WI38 (cell line): ENCODE measurements around the gene ZNF792.
"Not testable (repeated sequence)": the region's sequence is repeated elsewhere in the genome, so short reads cannot be mapped to it uniquely, and the experiment has no call there.

Experiments used
- H3K4me3 ChIP-seq: 2 replicates; pipeline ENCODE4 v1.5.1; 2011; ENCODE audit warnings: low read depth, mild to moderate bottlenecking, control low read depth, low read length
- TF ChIP-seq, protein P1 (sequence below): IDR thresholded peaks from 2 replicates; pipeline ENCODE4 v1.5.1; 2012; ENCODE audit warnings: low read depth, mild to moderate bottlenecking, control low read depth, low read length

The ZNF792 gene

GRCh38 chr19:34994286-34994642, 30.2 kb upstream of the ZNF792 start:
- TF ChIP-seq, protein P1, sequence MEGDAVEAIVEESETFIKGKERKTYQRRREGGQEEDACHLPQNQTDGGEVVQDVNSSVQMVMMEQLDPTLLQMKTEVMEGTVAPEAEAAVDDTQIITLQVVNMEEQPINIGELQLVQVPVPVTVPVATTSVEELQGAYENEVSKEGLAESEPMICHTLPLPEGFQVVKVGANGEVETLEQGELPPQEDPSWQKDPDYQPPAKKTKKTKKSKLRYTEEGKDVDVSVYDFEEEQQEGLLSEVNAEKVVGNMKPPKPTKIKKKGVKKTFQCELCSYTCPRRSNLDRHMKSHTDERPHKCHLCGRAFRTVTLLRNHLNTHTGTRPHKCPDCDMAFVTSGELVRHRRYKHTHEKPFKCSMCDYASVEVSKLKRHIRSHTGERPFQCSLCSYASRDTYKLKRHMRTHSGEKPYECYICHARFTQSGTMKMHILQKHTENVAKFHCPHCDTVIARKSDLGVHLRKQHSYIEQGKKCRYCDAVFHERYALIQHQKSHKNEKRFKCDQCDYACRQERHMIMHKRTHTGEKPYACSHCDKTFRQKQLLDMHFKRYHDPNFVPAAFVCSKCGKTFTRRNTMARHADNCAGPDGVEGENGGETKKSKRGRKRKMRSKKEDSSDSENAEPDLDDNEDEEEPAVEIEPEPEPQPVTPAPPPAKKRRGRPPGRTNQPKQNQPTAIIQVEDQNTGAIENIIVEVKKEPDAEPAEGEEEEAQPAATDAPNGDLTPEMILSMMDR, result no peak
- H3K4me3 ChIP-seq, result no peak overlapping the region

DNA sequence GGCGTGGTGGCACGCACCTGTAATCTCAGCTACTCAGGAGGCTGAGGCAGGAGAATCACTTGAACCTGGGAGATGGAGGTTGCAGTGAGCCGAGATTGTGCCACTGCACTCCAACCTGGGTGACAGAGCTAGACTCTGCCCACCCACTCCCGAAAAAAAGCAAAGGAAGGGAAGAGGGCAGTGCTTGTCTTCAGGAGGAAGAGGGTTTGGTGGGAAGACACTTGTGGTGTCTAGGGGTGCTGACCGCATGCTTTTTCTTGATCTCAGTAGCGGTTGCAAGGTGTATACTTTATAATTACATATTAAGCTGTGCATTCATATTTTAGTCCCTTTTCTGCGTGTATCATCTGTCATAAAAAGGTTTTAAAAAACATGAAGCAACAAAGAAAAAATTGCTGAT, 28.6 kb upstream of the ZNF792 start:
- not testable (repeated sequence) for H3K4me3 ChIP-seq

GRCh38 chr19:34991542-34992333, 27.7 kb upstream of the ZNF792 start:
- no peak overlapping the region for H3K4me3 ChIP-seq
- TF ChIP-seq, protein P1, result no peak

GRCh38 chr19:34990578-34991192, 26.7 kb upstream of the ZNF792 start:
- TF ChIP-seq, protein P1, result no peak
- H3K4me3 ChIP-seq, result no peak overlapping the region

DNA sequence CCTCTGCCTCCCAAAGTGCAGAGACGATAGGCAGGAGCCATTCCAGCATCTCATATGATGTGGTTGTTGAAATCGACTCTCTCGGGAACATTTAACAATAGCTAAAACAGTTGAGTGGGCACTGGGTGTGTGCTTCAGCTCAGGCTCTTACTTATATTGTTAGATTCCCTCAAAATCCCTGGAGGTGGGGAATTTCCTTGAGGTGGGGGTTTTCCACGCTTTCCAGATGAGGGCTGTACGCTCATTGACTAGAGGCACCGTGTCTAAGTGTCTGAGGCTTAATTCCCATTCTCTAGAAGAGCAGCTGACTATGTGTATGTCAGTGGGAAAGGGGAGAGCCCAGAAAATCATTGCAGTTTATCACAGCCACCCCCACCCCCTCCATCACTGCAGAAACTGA, 25.3 kb upstream of the ZNF792 start:
- H3K4me3 ChIP-seq, result no peak overlapping the region
- TF ChIP-seq, protein P1, result no peak

- TF ChIP-seq, protein P1, result no peak
- H3K4me3 ChIP-seq, result no peak overlapping the region
Measured at GRCh38 chr19:34988119-34988518, 24.1 kb upstream of the ZNF792 start.

- TF ChIP-seq, protein P1, result no peak
- H3K4me3 ChIP-seq, result no peak overlapping the region
Measured at GRCh38 chr19:34985249-34986022, 21.4 kb upstream of the ZNF792 start.
